GM12875 (cell line): ENCODE results near the gene OR9K2.
"Not testable (repeated sequence)": the region's sequence is repeated elsewhere in the genome, so short reads cannot be mapped to it uniquely, and the experiment has no call there.

Source experiments
- H3K4me3 ChIP-seq: one replicate; pipeline ENCODE4 v1.5.1; 2011; ENCODE audit warnings: low read depth, low read length, control low read depth
- CTCF ChIP-seq: IDR thresholded peaks from 2 replicates; pipeline ENCODE4 v1.5.1; 2011; ENCODE audit warnings: low read depth, mild to moderate bottlenecking, control low read depth, inconsistent platforms, low read length, moderate library complexity, borderline replicate concordance; ENCODE audit not compliant: insufficient read depth

Gene OR9K2

DNA sequence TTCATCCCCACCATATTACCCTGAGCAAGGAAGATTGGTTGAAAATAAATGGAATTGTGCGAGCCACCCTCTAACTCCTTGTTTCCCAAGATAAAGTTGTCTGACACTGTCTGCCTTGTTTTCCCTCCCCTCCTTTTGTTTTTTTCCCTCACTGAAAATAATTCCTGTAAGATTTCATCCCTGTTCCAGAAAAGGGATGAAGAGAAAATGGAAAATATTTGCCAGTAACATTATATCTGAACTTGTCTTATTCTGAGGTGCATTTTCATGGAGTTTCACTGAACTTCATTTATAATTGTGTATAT is 17.3 kb downstream of the OR9K2 start:
- no peak for TF ChIP-seq CTCF
- no peak overlapping the region for H3K4me3 ChIP-seq

GRCh38 chr12:55167010-55167640 is 40.9 kb downstream of the OR9K2 start:
- H3K4me3 ChIP-seq: not testable (repeated sequence)

DNA sequence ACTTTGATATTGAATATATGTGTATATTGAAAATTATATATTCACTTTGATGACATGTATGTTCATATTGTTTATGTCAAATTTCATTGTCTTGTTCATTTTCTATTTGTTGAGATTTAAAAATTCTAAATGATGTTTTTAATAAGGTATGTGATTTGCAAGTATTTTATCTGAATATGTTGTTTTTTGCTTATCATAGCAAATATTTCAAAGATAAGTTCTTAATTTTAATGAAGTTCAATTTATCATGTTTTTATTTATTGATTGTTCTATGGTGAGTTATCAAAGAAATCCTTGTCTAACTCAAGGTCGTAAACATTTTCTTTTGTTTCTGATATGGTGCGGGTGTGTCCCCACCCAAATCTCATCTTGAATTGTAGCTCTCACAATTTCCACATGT is 45.2 kb downstream of the OR9K2 start:
- no peak overlapping the region for H3K4me3 ChIP-seq
- no peak for TF ChIP-seq CTCF

DNA sequence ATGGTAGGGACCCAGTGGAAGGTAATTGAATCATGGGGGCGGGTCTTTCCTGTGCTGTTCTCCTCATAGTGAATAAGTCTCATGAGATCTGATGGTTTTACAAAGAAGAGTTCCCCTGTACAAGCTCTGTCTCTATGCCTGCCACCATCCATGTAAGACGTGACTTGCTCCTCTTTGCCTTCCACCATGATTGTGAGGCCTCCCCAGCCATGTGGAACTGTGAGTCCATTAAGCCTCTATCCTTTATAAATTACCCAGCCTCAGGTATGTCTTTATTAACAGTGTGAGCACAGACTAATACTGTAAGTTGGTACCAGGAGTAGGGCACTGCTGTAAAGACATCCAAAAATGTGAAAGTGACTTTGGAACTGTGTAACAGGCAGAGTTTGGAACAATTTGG is 45.6 kb downstream of the OR9K2 start:
- H3K4me3 ChIP-seq: not testable (repeated sequence)

GRCh38 chr12:55172686-55173085 is 46.5 kb downstream of the OR9K2 start:
- TF ChIP-seq CTCF: no peak
- H3K4me3 ChIP-seq: no peak overlapping the region

- no peak for TF ChIP-seq CTCF
- no peak overlapping the region for H3K4me3 ChIP-seq
Observed at GRCh38 chr12:55173456-55173855, 47.2 kb downstream of the OR9K2 start.
